ENCODE results near the gene GRIK4. TPM values are rescaled to one million over a fixed set of nuclear protein-coding genes. Genes with fewer than 3 reads are reported as not detected.

Gene GRIK4
- total and polyA plus RNA-seq, 2 donors from 2014 or later, result 0.25 TPM; not detected in 1

DNA sequence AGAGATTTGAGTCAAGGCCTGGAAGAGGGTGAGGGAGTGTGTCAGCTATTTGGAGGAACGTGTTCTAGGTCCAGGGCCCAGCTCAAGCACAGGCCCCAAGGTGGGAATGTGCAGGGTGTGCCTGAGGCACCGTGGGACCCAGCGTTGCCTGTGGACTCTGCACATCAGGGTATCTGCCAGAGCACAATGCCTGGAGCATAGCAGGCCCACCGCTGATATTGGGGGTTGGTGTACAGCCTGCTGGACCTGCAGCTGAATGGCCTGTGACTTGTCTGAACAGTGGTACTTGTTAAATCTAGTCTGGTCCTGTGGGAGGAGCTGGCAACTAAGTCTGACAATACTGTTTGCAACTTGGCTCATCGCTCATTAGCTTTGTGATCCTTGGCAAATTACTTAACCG, 131.7 kb downstream of the GRIK4 start:
- Histone ChIP-seq H3K9ac (ENCODE audit: low read length in 3 of 3) (no peak overlapping the region), H3K27ac (ENCODE audit: low read depth in 2 of 2, low read length in 2 of 2) (no peak overlapping the region), H3K27me3 (ENCODE audit: control insufficient read depth, insufficient read depth, low read length) (peaks cover 3% of the 10 kb centered on the region), H3K4me1 (ENCODE audit: control insufficient read depth in 2 of 3, insufficient read depth in 2 of 3, low read depth in 1 of 3, low read length in 3 of 3) (peaks cover 0 to 4% (median 4%) of the 10 kb centered on the region in 3 donors), H3K9me3 (ENCODE audit: control insufficient read depth in 2 of 3, insufficient read depth in 1 of 3, low read length in 3 of 3) (peaks cover 0 to 1% (median 0%) of the 10 kb centered on the region in 3 donors), H3K4me3 (ENCODE audit: low read length in 3 of 3) (no peak overlapping the region), H3K36me3 (ENCODE audit: control insufficient read depth in 2 of 3, insufficient read depth in 3 of 3, low read length in 3 of 3) (no peaks in the 10 kb centered on the region)
- DNase-seq (peak in 1 of 5 donors; percentile 51), FAIRE-seq (no peak)
- intact Hi-C loops (cut with DNase I), result no loop called here
- TF ChIP-seq, protein P1, sequence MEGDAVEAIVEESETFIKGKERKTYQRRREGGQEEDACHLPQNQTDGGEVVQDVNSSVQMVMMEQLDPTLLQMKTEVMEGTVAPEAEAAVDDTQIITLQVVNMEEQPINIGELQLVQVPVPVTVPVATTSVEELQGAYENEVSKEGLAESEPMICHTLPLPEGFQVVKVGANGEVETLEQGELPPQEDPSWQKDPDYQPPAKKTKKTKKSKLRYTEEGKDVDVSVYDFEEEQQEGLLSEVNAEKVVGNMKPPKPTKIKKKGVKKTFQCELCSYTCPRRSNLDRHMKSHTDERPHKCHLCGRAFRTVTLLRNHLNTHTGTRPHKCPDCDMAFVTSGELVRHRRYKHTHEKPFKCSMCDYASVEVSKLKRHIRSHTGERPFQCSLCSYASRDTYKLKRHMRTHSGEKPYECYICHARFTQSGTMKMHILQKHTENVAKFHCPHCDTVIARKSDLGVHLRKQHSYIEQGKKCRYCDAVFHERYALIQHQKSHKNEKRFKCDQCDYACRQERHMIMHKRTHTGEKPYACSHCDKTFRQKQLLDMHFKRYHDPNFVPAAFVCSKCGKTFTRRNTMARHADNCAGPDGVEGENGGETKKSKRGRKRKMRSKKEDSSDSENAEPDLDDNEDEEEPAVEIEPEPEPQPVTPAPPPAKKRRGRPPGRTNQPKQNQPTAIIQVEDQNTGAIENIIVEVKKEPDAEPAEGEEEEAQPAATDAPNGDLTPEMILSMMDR (IDR thresholded peaks at IDR 0.05; ENCODE audit: borderline replicate concordance, extremely low read depth, insufficient read depth), result no peak

DNA sequence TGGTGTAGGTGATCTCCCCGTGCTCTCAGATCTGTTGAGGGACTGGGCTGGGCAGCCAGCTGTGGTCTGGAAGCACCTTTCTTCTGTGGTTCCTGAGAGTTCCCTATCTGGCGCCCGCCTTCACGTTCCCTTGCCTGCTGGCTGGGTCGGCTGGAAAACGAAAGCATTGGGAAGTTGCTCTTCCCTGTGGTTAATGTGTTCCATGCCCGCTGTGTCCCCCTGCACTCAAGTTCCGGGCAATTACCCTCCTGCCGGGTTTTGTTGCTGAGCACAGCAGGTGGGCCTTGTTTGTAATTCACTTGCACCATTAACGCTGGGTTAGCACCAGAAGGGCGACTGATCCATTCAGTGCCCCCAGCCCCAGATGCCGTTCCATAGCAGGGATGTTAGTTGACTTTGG, 134.1 kb downstream of the GRIK4 start:
- no peaks in the 10 kb centered on the region for H3K36me3 ChIP-seq (ENCODE audit: control insufficient read depth in 2 of 3, insufficient read depth in 3 of 3, low read length in 3 of 3)
- TF ChIP-seq, protein P1 (IDR thresholded peaks at IDR 0.05; ENCODE audit: borderline replicate concordance, extremely low read depth, insufficient read depth), result no peak
- H3K9me3 ChIP-seq (ENCODE audit: control insufficient read depth in 2 of 3, insufficient read depth in 1 of 3, low read length in 3 of 3), result peaks cover 0 to 1% (median 0%) of the 10 kb centered on the region in 3 donors
- H3K9ac ChIP-seq (ENCODE audit: low read length in 3 of 3), result no peak overlapping the region
- H3K27me3 ChIP-seq (ENCODE audit: control insufficient read depth, insufficient read depth, low read length), result peaks cover 3% of the 10 kb centered on the region
- FAIRE-seq (no peak), DNase-seq (peak in 4 of 5 donors; percentile 85 to 93 (median 92))
- intact Hi-C loops (cut with DNase I), result no loop called here
- H3K4me3 ChIP-seq (ENCODE audit: low read length in 3 of 3), result peak overlapping the region; percentile 3 to 65 (median 14)
- H3K27ac ChIP-seq (ENCODE audit: low read depth in 2 of 2, low read length in 2 of 2), result no peak overlapping the region
- peaks cover 0 to 4% (median 4%) of the 10 kb centered on the region in 3 donors for H3K4me1 ChIP-seq (ENCODE audit: control insufficient read depth in 2 of 3, insufficient read depth in 2 of 3, low read depth in 1 of 3, low read length in 3 of 3)

- no peak for FAIRE-seq
Measured at GRCh38 chr11:120646206-120646605, 134.7 kb downstream of the GRIK4 start.

More at GRCh38 chr11:120646206-120646605, 134.7 kb downstream of the GRIK4 start:
- Histone ChIP-seq H3K4me3 (ENCODE audit: low read length in 3 of 3) (peak overlapping the region in 2 of 3 donors; percentile 14 to 65), H3K27ac (ENCODE audit: low read depth in 2 of 2, low read length in 2 of 2) (no peak overlapping the region), H3K9me3 (ENCODE audit: control insufficient read depth in 2 of 3, insufficient read depth in 1 of 3, low read length in 3 of 3) (peaks cover 0 to 1% (median 0%) of the 10 kb centered on the region in 3 donors), H3K36me3 (ENCODE audit: control insufficient read depth in 2 of 3, insufficient read depth in 3 of 3, low read length in 3 of 3) (no peaks in the 10 kb centered on the region), H3K4me1 (ENCODE audit: control insufficient read depth in 2 of 3, insufficient read depth in 2 of 3, low read depth in 1 of 3, low read length in 3 of 3) (peaks cover 0 to 4% (median 4%) of the 10 kb centered on the region in 3 donors), H3K9ac (ENCODE audit: low read length in 3 of 3) (no peak overlapping the region), H3K27me3 (ENCODE audit: control insufficient read depth, insufficient read depth, low read length) (peaks cover 3% of the 10 kb centered on the region)
- intact Hi-C loops (cut with DNase I), result no loop called here
- TF ChIP-seq, protein P1 (IDR thresholded peaks at IDR 0.05; ENCODE audit: borderline replicate concordance, extremely low read depth, insufficient read depth), result no peak
- DNase-seq, result no peak

Measured in kidney (tissue), 14 donors.